GM19240 (cell line): ENCODE measurements around the gene ALPK1.
"Not testable (repeated sequence)": the region's sequence is repeated elsewhere in the genome, so short reads cannot be mapped to it uniquely, and the experiment has no call there.

ENCODE experiments used
- DNase-seq: peaks from one replicate; pipeline ENCODE4 v3.0.0; 2011; ENCODE audit warnings: low spot score; ENCODE audit not compliant: insufficient read length

Gene ALPK1

DNA sequence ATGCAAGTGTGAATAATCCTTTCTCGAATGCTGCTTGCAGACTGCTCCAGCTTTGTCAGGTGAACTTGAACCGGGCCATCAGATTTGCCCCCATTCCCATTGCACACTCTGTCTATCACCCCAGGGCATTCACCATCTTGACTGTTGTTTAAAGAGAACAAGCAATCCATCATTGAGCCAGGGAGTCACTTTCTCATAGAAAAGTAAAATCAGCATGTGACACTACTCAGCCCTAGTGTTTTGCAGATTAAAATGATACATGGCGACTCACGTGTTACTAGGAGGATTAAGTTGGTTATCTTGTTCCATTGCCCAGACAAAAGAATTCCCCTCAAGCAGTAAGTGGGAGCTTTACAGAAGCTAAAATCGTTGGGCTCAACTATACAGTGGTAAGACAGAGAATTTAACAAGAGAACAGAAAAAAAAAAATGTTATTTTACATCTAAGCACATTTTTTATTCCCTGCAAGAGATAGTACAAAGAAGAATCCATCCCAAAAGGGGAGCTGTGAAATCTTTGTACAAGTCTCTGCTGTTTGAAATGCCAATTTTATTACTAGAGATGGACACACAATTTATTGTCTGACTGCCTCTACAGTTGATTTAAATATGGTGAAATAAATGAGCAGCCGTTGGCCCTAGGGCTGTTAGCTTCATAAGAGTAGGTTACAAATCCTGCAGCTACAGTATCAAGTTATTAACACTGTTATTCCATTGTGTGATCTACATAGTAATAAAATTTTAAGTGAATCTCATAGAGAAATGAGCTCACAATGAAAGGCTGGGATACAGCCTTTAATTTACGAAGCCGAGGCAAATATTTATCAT lies 151.3 kb downstream of the ALPK1 start:
- no peak for DNase-seq

DNA sequence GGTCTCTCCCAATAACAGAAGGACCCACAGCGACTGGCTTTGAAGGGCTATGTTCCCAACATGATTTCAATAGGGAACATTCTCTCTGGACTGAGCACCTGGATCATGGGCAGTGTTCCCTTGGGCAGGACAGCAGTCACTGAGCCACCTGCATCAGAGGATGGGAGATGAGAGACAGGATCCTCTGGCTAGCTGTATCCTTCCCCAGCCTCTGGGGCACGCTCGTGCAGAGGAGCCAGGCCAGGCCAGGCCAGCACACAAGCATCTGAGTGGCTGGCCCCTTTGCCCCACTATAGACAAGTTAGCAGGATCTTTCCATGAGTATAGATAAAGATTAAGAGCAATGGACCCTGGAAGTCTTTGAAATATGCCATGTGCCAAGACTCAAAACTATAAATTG lies 152.5 kb downstream of the ALPK1 start:
- no peak for DNase-seq

DNA sequence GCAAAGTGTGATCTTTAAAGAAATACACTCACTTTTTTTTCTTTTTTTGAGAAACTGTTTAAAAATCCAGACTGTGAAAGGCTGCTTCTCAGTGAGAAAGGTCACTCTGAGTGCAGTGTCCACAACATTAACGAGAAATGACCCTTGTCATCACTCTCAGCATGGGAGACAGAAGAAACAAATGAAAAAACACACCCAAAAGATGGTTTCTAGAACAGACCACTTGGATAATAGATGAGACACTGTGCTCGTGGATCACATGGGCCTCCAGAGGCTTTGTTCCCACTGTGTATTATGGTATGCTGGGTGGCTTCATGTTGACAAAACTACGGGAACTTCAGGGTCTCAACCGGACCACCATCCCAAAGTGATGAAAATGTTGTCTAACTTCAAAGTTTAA lies 153.9 kb downstream of the ALPK1 start:
- DNase-seq = no peak

DNA sequence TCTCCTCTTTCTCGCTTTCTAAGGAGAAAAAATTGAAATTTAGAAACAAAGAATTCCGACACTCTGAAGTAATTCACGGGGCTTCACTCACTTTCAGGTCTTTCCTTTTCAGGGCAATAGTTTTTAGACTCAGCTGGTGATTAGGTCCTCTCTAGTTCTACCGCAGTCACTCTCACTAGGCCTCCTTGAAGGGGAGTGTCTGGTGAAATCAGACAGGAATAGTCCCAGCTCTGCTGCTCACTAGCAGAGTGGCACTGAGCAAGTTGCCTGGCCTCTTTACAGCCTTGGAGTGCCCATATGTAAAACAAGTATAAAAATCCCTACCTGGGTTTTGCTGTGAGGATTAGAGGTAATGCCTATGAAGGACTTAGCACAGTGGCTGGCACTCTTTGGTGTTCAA lies 154.7 kb downstream of the ALPK1 start:
- no peak for DNase-seq

DNA sequence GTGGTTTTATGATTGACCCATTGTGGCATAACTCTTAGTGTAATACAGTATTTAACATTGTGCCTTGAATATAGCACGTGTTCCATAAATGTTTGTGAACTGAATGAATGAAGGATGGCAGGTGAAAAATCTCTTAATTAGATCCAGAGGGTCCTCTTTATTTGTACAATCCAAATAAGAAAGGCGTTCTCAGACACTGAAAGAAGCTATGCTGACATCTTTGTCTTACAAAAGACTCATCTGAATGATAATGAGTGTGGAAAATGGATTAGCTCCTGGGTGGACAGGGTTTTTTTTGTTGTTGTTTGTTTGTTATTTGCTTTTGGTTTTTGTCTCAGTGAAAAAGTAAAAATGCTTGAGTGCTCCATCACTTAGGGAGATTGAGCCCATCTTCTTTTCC lies 156.2 kb downstream of the ALPK1 start:
- no peak for DNase-seq

DNA sequence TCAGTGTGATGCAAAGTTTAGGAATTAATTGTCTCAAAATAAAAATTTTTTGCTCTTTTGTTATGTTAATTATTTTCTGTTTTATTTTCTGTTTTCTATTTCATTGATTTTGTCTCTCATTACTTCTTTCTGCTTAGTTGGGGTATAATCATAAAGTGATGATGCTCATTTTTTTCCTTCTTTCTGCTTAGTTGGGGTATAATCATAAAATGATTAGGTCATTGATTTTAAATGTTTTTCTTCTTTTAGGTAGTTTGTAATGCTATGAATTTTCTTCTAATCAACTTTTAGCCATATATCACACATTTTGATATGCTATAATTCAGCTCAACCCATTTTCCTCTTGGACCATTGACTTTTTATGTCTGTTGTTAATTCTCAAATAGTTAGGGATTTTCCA lies 175.1 kb downstream of the ALPK1 start:
- no peak for DNase-seq

DNA sequence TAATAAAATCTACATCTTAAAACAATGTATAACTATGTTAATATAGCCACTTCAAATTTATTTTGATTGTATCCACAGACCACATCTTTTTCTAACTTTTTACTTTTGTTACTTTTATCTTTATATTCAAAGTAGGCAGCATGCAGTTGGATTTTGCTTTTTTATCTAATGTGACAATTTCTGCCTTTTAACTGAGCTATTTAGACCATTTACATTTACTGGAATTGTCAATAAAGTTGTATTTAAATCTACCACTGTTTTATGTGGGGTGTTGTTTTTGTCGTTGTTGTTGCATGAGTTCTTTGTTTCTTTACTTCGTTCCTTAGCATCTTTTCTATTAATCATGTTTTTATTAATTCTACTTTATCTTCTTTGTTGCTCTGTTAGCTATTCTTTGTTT lies 176.8 kb downstream of the ALPK1 start:
- no peak for DNase-seq

DNA sequence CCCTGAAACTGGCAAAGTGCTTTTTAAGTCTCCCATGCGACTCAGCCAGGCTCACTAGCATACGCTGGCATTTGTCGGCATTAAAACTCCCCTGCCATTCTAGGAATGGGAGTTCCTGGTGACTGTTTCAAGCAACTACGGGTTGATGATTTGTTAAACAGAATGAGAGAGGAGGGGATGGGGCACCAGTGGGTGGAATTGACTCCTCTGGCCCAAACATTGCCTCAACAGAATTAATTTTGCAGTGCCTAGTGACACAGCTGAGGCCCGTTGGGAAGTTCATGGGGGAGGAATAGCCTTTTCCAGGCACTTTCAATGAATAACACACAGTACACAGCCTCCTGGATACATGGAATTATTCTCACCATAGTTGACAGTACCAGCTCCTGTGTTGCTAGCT lies 188.8 kb downstream of the ALPK1 start:
- DNase-seq = no peak

DNA sequence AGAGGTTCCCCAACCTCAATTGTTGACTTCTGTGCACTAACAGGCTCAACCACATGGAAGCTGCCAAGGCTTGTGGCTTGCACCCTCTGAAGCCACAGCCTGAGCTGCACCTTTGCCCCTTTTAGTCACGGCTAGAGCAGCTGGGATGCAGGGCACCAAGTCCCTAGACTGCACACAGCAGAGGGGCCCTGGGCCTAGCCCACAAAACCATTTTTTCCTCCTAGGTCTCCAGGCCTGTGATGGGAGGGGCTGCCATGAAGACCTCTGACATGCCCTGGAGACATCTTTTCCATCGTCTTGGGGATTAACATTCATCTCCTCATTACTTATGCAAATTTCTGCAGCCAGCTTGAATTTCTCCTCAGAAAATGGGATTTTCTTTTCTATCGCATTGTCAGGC lies 193.6 kb downstream of the ALPK1 start:
- DNase-seq = not testable (repeated sequence)
